Anterior cingulate cortex (tissue), 58 donors: ENCODE results near the gene RIPK3.
"Not testable (repeated sequence)": the region's sequence is repeated elsewhere in the genome, so short reads cannot be mapped to it uniquely, and the experiment has no call there.

ENCODE experiments used
- DNase-seq, 58 donors: peaks; one replicate each; lab custom pipeline; 2025; lab: John Stamatoyannopoulos, UW

RIPK3 gene

GRCh38 chr14:24339284-24340151 is at the start of gene RIPK3:
Gene RIPK3, minus strand, starts transcription at chr14:24339991. Its CDS starts 165 bp downstream, at chr14:24339826.
- DNase-seq: no peak

- no peak for DNase-seq
Observed at GRCh38 chr14:24389226-24389848, 49.5 kb upstream of the RIPK3 start.

GRCh38 chr14:24388474-24389179 is 48.8 kb upstream of the RIPK3 start:
- no peak for DNase-seq

DNA sequence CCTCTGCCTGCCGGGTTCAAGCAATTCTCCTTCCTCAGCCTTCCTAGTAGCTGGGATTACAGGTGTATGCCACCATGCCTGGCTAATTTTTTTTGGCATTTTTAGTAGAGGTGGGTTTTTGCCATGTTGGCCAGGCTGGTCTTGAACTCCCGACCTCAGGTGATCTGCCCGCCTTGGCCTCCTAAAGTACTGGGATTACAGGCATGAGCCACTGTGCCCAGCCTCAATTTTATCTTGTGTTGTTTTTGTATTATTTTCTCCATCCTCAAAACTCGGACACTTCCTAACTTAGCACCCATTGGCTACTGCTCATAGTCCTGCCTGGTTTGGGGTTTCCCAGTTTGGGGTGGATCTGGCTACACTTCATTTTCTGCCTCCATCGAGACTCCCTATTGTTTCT is 47.8 kb upstream of the RIPK3 start:
- DNase-seq: not testable (repeated sequence)

DNA sequence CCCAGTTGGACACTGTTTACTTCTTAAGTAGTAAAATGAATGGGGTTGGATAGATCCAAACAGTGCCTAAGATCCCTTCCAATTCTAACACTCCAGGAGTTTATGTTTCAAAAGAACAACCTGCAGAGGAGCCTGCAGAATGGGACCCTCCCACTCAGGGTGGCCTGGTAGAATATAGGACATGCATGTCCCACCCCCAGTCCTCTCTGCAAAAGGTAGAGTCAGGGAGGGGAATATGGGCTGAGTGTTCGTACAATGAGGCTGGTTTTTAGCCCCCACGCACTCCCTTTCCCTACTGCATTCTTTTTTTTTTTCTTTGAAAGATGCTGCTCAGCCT is 47.2 kb upstream of the RIPK3 start:
- DNase-seq: no peak

- DNase-seq: no peak
Observed at GRCh38 chr14:24385524-24385923, 45.7 kb upstream of the RIPK3 start.

DNA sequence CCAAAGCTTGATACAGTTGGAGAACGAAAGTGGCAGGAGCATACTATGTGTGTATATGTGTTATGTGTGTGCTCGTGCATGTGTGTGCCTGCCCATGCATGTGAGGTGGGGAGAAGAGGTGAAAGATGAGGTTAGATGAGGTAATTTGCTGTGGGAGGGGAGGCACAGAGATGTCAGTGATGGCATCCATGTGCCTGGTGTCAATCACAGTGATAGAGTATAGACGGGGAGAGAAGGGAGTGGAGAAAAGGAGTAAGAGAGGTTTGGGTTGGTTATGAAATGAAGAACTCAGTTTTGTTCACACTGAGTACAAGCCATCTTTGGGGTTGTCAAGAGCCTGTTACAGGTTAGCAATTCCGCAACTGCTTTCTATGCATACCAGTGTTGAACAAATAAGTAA is 44.4 kb upstream of the RIPK3 start:
- no peak for DNase-seq

DNA sequence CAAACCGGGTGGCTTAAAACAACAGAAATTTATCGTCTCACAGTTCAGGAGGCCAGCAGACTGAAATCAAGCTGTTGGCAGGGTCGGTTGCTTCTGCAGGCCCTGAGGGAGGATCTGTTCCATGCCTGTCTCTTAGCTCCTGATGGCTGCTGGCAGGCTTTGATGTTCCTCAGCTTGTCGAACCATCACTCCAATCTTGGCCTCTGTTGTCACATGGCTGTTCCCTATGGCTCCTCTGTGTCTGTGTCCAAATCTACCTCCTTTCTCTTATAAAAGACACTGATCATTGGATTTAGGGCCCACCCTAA is 42.2 kb upstream of the RIPK3 start:
- no peak for DNase-seq

DNA sequence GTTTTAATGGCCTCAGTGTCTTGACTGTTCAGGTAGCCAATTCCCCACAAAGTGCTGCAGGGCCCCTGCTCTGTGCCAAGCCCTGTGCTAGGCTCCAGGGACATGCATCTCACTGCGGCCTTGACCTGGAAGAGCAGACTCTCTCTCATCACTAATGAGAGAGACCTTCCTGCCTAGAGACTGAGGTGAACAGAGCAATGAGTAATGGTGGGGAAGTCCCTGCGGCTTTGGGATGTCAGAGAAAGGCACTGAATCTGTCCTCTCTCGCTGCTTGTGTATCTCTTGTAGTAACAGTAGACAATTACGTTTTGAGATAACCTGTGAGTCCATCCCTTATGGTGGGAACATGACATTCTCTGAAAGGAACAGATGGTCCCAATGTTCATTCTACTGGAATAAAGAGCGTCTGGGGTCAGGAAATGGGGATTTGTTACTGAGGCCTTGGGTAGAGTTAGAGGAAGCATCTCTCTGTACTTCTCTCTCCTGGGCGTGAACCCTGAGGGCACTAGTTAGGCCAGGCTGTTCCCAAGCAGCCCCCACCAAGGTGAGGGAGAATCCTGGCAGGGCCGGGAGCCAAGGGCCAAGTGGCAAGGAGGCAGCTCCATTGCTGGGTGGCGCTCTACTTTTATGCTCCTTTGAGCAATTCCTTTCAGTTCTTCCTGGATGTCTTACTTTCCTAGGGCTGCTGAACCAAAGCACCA is 41.7 kb upstream of the RIPK3 start:
- DNase-seq: no peak

- no peak for DNase-seq
Observed at GRCh38 chr14:24379907-24380730, 40.3 kb upstream of the RIPK3 start.

DNA sequence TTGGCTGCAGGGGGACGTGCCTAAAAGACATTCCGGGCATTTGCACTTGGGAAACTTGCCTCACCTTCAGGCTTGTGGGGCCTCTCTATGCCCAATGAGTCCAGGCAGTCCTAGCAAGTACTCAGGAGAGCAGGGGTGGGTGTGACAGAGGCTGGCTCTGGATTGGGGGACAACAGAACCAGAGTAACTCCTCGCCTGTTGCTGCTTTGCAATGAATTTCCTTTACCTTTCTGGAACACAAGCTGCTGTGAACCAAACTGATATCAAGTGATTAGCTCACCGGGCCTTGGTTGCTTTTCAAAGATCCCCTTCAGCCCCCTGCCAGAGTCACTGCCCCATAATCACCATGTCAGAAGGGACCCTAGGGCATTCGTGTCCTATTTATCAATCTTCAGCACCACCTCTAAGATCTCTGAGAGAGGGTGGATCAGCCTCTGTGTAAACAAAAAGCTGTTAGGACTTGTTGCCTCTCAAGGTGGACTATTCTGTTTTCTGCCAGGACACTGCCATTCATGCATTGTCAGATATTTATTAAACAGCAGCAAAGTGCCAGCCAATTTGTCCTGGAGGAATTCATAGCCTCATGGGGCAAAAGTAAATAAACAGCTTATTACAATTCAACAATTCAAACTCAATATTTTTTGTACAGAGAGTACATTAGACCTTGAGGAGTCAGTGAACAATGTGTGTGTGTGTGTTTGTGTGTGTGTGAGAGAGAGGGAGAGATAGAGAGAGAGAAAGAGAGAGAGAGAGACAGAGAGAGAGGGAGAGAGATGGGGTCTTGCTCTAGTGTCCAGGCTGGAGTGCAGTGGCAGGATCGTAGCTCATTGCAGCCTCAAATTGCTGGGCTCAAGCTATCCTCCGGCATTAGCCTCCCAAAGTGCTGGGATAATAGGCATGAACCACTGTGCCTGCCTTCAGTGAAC is 39.5 kb upstream of the RIPK3 start:
- DNase-seq: no peak

GRCh38 chr14:24378327-24378726 is 38.5 kb upstream of the RIPK3 start:
- no peak for DNase-seq

- DNase-seq: no peak
Observed at GRCh38 chr14:24377657-24378056, 37.9 kb upstream of the RIPK3 start.

DNA sequence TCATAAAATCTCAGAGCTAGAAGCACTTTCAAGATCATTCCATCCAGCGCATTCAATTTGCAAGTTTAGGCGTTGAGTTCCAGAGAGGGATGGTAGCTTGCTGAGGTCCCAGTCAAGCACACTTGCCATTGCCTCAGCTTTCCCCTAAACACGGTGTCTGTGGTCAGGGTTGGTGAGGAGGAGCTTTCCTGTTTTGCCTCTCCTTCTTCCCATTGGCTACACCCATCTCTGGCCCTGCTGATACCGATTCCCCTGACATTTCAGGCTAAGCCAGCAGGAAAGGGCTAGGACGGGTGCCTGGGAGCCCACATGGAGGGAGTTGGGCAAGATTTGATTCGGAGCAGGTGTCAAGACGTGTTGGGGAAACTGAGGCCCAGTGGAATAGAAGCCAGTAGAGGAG is 37.3 kb upstream of the RIPK3 start:
- DNase-seq: no peak

DNA sequence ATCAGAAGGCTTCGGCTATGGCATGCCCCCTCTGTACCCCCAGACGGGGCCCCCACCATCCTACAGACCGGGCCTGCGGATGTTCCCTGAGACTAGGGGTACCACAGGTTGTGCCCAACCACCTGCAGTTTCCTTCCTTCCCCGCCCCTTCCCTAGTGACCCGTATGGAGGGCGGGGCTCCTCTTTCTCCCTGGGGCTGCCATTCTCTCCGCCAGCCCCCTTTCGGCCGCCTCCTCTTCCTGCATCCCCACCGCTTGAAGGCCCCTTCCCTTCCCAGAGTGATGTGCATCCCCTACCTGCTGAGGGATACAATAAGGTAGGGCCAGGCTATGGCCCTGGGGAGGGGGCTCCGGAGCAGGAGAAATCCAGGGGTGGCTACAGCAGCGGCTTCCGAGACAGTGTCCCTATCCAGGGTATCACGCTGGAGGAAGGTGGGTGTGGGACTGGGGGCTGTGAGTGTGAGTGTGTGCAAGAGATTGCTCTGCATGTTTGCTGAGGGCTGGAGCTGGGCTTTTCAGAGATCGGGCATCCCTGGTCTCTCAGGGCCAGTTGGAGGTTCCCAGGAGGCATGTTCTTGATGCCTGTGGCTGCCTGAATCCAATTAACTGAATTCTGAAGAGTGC is 36.8 kb upstream of the RIPK3 start:
- DNase-seq: no peak

GRCh38 chr14:24372701-24373416 is 33.1 kb upstream of the RIPK3 start:
- no peak for DNase-seq

GRCh38 chr14:24371605-24372004 is 31.8 kb upstream of the RIPK3 start:
- DNase-seq: not testable (repeated sequence)

DNA sequence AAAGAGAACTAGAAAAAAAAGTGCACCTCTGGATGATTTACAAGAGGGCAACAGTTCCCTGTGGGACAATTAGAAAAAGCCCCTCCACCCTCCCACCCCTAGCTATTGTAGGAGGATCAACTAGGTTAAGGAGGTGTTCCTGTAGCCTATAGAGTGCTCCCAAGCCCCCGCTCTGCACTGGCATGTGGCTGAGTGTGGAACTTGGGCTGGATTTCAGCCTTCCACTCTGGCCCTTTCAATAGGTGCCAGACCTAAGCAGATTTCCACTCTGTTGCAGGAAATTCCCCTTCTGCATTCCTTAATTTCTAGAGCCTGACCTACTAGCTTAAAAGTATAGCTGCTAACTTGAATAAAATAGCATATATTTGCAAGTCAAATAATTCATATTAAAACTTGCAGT is 31.0 kb upstream of the RIPK3 start:
- DNase-seq: no peak
